Osteocyte (in vitro differentiated cells): ENCODE data around the gene DNAJC13. TPM values are rescaled to one million over a fixed set of nuclear protein-coding genes. Genes with fewer than 3 reads are reported as not detected.
"Not testable (repeated sequence)": the region's sequence is repeated elsewhere in the genome, so short reads cannot be mapped to it uniquely, and the experiment has no call there.

ENCODE experiments used
- DNase-seq: peaks from one replicate; pipeline ENCODE4 v3.0.0; 2021; ENCODE audit warnings: mixed read lengths; ENCODE audit not compliant: unreplicated experiment; ENCODE audit errors: extremely low spot score
- H3K27ac Mint-ChIP-seq: one replicate; pipeline ENCODE4 v1.8.0; 2021; ENCODE audit warnings: mild to moderate bottlenecking, mixed read lengths; ENCODE audit not compliant: unreplicated experiment
- H3K27me3 Mint-ChIP-seq: one replicate; pipeline ENCODE4 v1.8.0; 2021; ENCODE audit warnings: mixed read lengths; ENCODE audit not compliant: unreplicated experiment
- H3K36me3 Mint-ChIP-seq: one replicate; pipeline ENCODE4 v1.8.0; 2021; ENCODE audit warnings: mixed read lengths; ENCODE audit not compliant: unreplicated experiment
- H3K4me1 Mint-ChIP-seq: one replicate; pipeline ENCODE4 v1.8.0; 2021; ENCODE audit warnings: mixed read lengths; ENCODE audit not compliant: unreplicated experiment
- H3K4me3 Mint-ChIP-seq: one replicate; pipeline ENCODE4 v1.8.0; 2021; ENCODE audit warnings: mild to moderate bottlenecking, moderate library complexity, mixed read lengths; ENCODE audit not compliant: unreplicated experiment
- H3K9me3 Mint-ChIP-seq: one replicate; pipeline ENCODE4 v1.8.0; 2021; ENCODE audit warnings: mixed read lengths; ENCODE audit not compliant: unreplicated experiment
- total RNA-seq: library from RNA; stranded (reverse); gene quantifications from 2 replicates; pipeline ENCODE4 v1.2.1, GENCODE V29; 2021
- TF ChIP-seq, protein P1 (sequence below): fragments of 200-600 bp; sonication (generic); IDR thresholded peaks from 2 replicates; pipeline ENCODE4 v1.5.0; 2021; ENCODE audit warnings: antibody characterized with exemption, mild to moderate bottlenecking, moderate library complexity

The DNAJC13 gene
- total RNA-seq, 1 donor from 2014 or later = 57.1 TPM

GRCh38 chr3:132382688-132383194 lies 34.6 kb upstream of the DNAJC13 start:
- Mint-ChIP-seq H3K27ac (no peak overlapping the region), H3K27me3 (peaks cover 44% of the 10 kb centered on the region), H3K9me3 (no peaks in the 10 kb centered on the region), H3K36me3 (no peaks in the 10 kb centered on the region), H3K4me3 (no peak overlapping the region), H3K4me1 (no peaks in the 10 kb centered on the region)
- TF ChIP-seq, protein P1, sequence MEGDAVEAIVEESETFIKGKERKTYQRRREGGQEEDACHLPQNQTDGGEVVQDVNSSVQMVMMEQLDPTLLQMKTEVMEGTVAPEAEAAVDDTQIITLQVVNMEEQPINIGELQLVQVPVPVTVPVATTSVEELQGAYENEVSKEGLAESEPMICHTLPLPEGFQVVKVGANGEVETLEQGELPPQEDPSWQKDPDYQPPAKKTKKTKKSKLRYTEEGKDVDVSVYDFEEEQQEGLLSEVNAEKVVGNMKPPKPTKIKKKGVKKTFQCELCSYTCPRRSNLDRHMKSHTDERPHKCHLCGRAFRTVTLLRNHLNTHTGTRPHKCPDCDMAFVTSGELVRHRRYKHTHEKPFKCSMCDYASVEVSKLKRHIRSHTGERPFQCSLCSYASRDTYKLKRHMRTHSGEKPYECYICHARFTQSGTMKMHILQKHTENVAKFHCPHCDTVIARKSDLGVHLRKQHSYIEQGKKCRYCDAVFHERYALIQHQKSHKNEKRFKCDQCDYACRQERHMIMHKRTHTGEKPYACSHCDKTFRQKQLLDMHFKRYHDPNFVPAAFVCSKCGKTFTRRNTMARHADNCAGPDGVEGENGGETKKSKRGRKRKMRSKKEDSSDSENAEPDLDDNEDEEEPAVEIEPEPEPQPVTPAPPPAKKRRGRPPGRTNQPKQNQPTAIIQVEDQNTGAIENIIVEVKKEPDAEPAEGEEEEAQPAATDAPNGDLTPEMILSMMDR = no peak
- no peak for DNase-seq

GRCh38 chr3:132386259-132386658 lies 31.0 kb upstream of the DNAJC13 start:
- H3K27ac Mint-ChIP-seq = no peak overlapping the region
- peaks cover 37% of the 10 kb centered on the region for H3K27me3 Mint-ChIP-seq
- H3K4me1 Mint-ChIP-seq = no peaks in the 10 kb centered on the region
- H3K4me3 Mint-ChIP-seq = no peak overlapping the region
- H3K36me3 Mint-ChIP-seq = no peaks in the 10 kb centered on the region
- no peaks in the 10 kb centered on the region for H3K9me3 Mint-ChIP-seq
- TF ChIP-seq, protein P1 = no peak
- DNase-seq = no peak

GRCh38 chr3:132392675-132393074 lies 24.6 kb upstream of the DNAJC13 start:
- not testable (repeated sequence) for DNase-seq, H3K4me3 Mint-ChIP-seq, H3K36me3 Mint-ChIP-seq, H3K27ac Mint-ChIP-seq, H3K4me1 Mint-ChIP-seq, H3K9me3 Mint-ChIP-seq
- peaks cover 56% of the 10 kb centered on the region for H3K27me3 Mint-ChIP-seq

- H3K9me3 Mint-ChIP-seq = no peaks in the 10 kb centered on the region
- TF ChIP-seq, protein P1 = no peak
- no peaks in the 10 kb centered on the region for H3K36me3 Mint-ChIP-seq
- no peaks in the 10 kb centered on the region for H3K4me1 Mint-ChIP-seq
- no peak overlapping the region for H3K4me3 Mint-ChIP-seq
- H3K27me3 Mint-ChIP-seq = peaks cover 56% of the 10 kb centered on the region
- no peak for DNase-seq
- no peak overlapping the region for H3K27ac Mint-ChIP-seq
These were observed 23.0 kb upstream of the DNAJC13 start for GRCh38 chr3:132394320-132394719.

GRCh38 chr3:132395126-132395525 lies 22.2 kb upstream of the DNAJC13 start:
- Mint-ChIP-seq H3K4me1 (no peaks in the 10 kb centered on the region), H3K27me3 (peaks cover 51% of the 10 kb centered on the region), H3K4me3 (no peak overlapping the region), H3K27ac (no peak overlapping the region), H3K9me3 (no peaks in the 10 kb centered on the region), H3K36me3 (no peaks in the 10 kb centered on the region)
- DNase-seq = no peak
- TF ChIP-seq, protein P1 = no peak

DNA sequence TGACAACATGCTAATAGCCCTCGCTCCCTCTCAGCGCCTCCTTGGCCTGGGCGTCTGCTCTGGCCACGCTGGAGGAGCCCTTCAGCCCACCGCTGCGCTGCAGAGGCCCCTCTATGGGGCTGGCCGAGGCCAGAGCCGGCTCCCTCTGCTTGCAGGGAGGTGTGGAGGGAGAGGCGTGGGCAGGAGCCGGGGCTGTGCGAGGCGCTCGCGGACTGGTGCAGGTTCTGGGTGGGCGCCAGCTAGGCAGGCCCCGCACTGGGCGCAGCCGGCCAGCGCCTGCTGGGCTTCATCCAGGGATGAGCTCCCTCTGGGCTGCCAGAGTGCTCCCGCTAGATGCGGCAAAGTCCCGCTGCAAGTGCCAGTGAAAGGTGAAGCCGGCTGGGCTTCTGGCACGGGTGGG lies 21.0 kb upstream of the DNAJC13 start:
- Mint-ChIP-seq H3K27ac (no peak overlapping the region), H3K9me3 (no peaks in the 10 kb centered on the region), H3K36me3 (no peaks in the 10 kb centered on the region), H3K4me3 (no peak overlapping the region), H3K4me1 (no peaks in the 10 kb centered on the region), H3K27me3 (peaks cover 45% of the 10 kb centered on the region)
- no peak for DNase-seq
- TF ChIP-seq, protein P1 = no peak

DNA sequence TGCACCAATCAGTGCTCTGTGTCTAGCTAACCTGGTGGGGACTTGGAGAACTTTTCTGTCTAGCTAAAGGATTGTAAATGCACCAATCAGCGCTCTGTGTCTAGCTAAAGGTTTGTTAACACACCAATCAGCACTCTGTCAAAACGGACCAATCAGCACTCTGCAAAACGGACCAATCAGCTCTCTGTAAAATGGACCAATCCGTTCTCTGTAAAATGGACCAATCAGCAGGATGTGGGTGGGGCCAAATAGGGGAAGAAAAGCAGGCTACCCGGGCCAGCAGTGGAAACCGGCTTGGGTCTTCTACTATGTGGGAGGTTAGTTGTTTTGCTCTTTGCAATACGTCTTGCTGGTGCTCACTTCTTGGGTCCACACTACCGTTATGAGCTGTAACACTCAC lies 20.5 kb upstream of the DNAJC13 start:
- not testable (repeated sequence) for H3K9me3 Mint-ChIP-seq, H3K4me1 Mint-ChIP-seq, H3K36me3 Mint-ChIP-seq, H3K27ac Mint-ChIP-seq, H3K4me3 Mint-ChIP-seq, DNase-seq
- peaks cover 47% of the 10 kb centered on the region for H3K27me3 Mint-ChIP-seq
